HCT116 (cell line): ENCODE measurements around the gene TLCD5. TPM values are rescaled to one million over a fixed set of nuclear protein-coding genes. Genes with fewer than 3 reads are reported as not detected.
A peak's percentile ranks its signal among the peaks of the same experiment; 100 is the strongest.

Source experiments
- ATAC-seq: fragments of 200-7000 bp; cut with Tn5 transposase; 2 replicates; pipeline ENCODE4 v1.9.1; 2020; ENCODE audit warnings: mild to moderate bottlenecking, moderate library complexity
- BruUV-seq: library from RNA; stranded (reverse); fragments of 400-500 nt; replicated peaks from 2 replicates; lab custom pipeline; 2021; lab: Mats Ljungman, UMichigan
- CTCF ChIA-PET: fragments of 300-600 bp; sonication (Branson Sonifier 250); formaldehyde crosslinking; loops from one replicate; lab custom pipeline; 2021; ENCODE audit warnings: antibody characterized with exemption; lab: Charles Lee
- POLR2A ChIA-PET: fragments of 300-600, 350-600 bp; sonication (Branson Sonifier 250); formaldehyde crosslinking; loops from one replicate; lab custom pipeline; 2021; ENCODE audit warnings: antibody characterized with exemption; lab: Charles Lee
- RAD21 ChIA-PET, 2 experiments: fragments of 300-600 bp; sonication (Branson Sonifier 250); formaldehyde crosslinking; loops; one replicate each; lab custom pipeline; 2023; ENCODE audit warnings: low total read pairs in 2 of 2; ENCODE audit not compliant: uncharacterized antibody in 2 of 2, unreplicated experiment in 2 of 2, low non-redundant PET in 1 of 2; lab: Charles Lee
- DNase-seq: peaks from one replicate; pipeline ENCODE4 v3.0.0-alpha.2; 2010; ENCODE audit warnings: low read depth, low spot score
- H2AFZ ChIP-seq: fragments of 200-600 bp; shearing (Covaris generic), sonication (generic); 2 replicates; pipeline ENCODE4 v1.6.1; 2017; ENCODE audit warnings: low read depth, mixed run types, mixed read lengths, antibody characterized with exemption, low read length; ENCODE audit not compliant: poor library complexity, severe bottlenecking
- H3K27ac ChIP-seq: 2 replicates; pipeline ENCODE4 v1.5.1; 2012; ENCODE audit warnings: low read depth, low read length
- H3K27me3 ChIP-seq: fragments of 200-600 bp; sonication (generic); 2 replicates; pipeline ENCODE4 v1.6.1; 2016; ENCODE audit warnings: mixed run types, low read length, mixed read lengths; ENCODE audit not compliant: insufficient read depth
- H3K36me3 ChIP-seq, 2 experiments: fragments of 200-500 bp in 1 of 2; fragments of 200-600 bp in 1 of 2; sonication (Bioruptor generic) in 1 of 2; sonication (generic) in 1 of 2; 2 replicates each; pipeline versions ENCODE4 v1.5.1 to v1.6.1; 2014 to 2016; ENCODE audit warnings: low read length in 2 of 2, inconsistent platforms in 1 of 2, mixed read lengths in 1 of 2, mixed run types in 1 of 2; ENCODE audit not compliant: insufficient read depth in 2 of 2, control insufficient read depth in 1 of 2
- H3K4me1 ChIP-seq, 2 experiments: fragments of 200-600 bp in 1 of 2; sonication (generic) in 1 of 2; 2 replicates each; pipeline versions ENCODE4 v1.5.1 to v1.6.1; 2012 to 2017; ENCODE audit warnings: low read length in 2 of 2, inconsistent platforms in 1 of 2, mild to moderate bottlenecking in 1 of 2, mixed read lengths in 1 of 2, mixed run types in 1 of 2, moderate library complexity in 1 of 2; ENCODE audit not compliant: insufficient read depth in 2 of 2, control insufficient read depth in 1 of 2
- H3K4me2 ChIP-seq: fragments of 200-600 bp; sonication (generic); 2 replicates; pipeline ENCODE4 v1.6.1; 2017; ENCODE audit warnings: mixed run types, low read length, mixed read lengths
- H3K4me3 ChIP-seq, 2 experiments: fragments of 200-600 bp in 1 of 2; sonication (generic) in 1 of 2; replicated peaks in 1 of 2; 2 replicates each; pipeline ENCODE4 v1.5.1; 2011 to 2016; ENCODE audit warnings: low read length in 2 of 2, control low read depth in 1 of 2, low read depth in 1 of 2, mild to moderate bottlenecking in 1 of 2, mixed read lengths in 1 of 2, mixed run types in 1 of 2
- H3K79me2 ChIP-seq: fragments of 200-600 bp; sonication (generic); 2 replicates; pipeline ENCODE4 v1.6.1; 2017; ENCODE audit warnings: mild to moderate bottlenecking, mixed run types, low read length, moderate library complexity, mixed read lengths; ENCODE audit not compliant: insufficient read depth
- H3K9ac ChIP-seq: fragments of 200-600 bp; sonication (generic); 2 replicates; pipeline ENCODE4 v1.6.1; 2016; ENCODE audit warnings: low read length, mixed read lengths
- H3K9me2 ChIP-seq: fragments of 200-600 bp; sonication (generic), shearing (Covaris generic); 2 replicates; pipeline ENCODE4 v1.6.1; 2017; ENCODE audit warnings: mixed run types, mild to moderate bottlenecking, moderate library complexity; ENCODE audit not compliant: insufficient read depth
- H3K9me3 ChIP-seq, 2 experiments: fragments of 200-500 bp in 1 of 2; fragments of 200-600 bp in 1 of 2; sonication (Bioruptor generic) in 1 of 2; sonication (generic) in 1 of 2; 2 replicates each; pipeline ENCODE4 v1.6.1; 2014 to 2017; ENCODE audit warnings: low read length in 2 of 2, mixed read lengths in 2 of 2, inconsistent platforms in 1 of 2, low read depth in 1 of 2, mild to moderate bottlenecking in 1 of 2, mixed run types in 1 of 2, moderate library complexity in 1 of 2; ENCODE audit not compliant: control insufficient read depth in 1 of 2, insufficient read depth in 1 of 2
- H4K20me1 ChIP-seq: fragments of 200-600 bp; sonication (generic), shearing (Covaris generic); 2 replicates; pipeline ENCODE4 v1.6.1; 2017; ENCODE audit warnings: mixed run types, mild to moderate bottlenecking, moderate library complexity; ENCODE audit not compliant: insufficient read depth
- CBX3 ChIP-seq: IDR thresholded peaks from 2 replicates; pipeline ENCODE4 v1.6.1; 2012; ENCODE audit warnings: low read depth
- CEBPB ChIP-seq: IDR thresholded peaks from 2 replicates; pipeline ENCODE4 v1.6.1; 2012; ENCODE audit warnings: low read depth
- EGR1 ChIP-seq: IDR thresholded peaks from 2 replicates; pipeline ENCODE4 v1.6.1; 2012; ENCODE audit warnings: low read depth
- ELF1 ChIP-seq: IDR thresholded peaks from 2 replicates; pipeline ENCODE4 v1.6.1; 2012; ENCODE audit warnings: low read depth, borderline replicate concordance
- EZH2phosphoT487 ChIP-seq: fragments of 200-600 bp; IDR thresholded peaks from 2 replicates; pipeline ENCODE4 v1.6.1; 2018; ENCODE audit warnings: antibody characterized with exemption, borderline replicate concordance
- FOSL1 ChIP-seq: IDR thresholded peaks from 2 replicates; pipeline ENCODE4 v1.6.1; 2012; ENCODE audit warnings: low read depth
- JUND ChIP-seq: IDR thresholded peaks from 2 replicates; pipeline ENCODE4 v1.6.1; 2012
- POLR2A ChIP-seq: IDR thresholded peaks from 2 replicates; pipeline ENCODE4 v1.7.0; 2011; ENCODE audit warnings: borderline replicate concordance; ENCODE audit not compliant: insufficient read depth, insufficient read length; ENCODE audit errors: extremely low read depth
- REST ChIP-seq: IDR thresholded peaks from 2 replicates; pipeline ENCODE4 v1.6.1; 2012; ENCODE audit warnings: low read depth
- SIN3A ChIP-seq: IDR thresholded peaks from 2 replicates; pipeline ENCODE4 v1.6.1; 2012; ENCODE audit warnings: low read depth
- SRF ChIP-seq: IDR thresholded peaks from 2 replicates; pipeline ENCODE4 v1.6.1; 2012; ENCODE audit warnings: low read depth
- YY1 ChIP-seq: IDR thresholded peaks from 2 replicates; pipeline ENCODE4 v1.6.1; 2011; ENCODE audit warnings: low read length, low read depth, moderate library complexity, mild to moderate bottlenecking; ENCODE audit not compliant: insufficient replicate concordance; ENCODE audit errors: extremely low read depth
- ZNF274 ChIP-seq: fragments of 200-500 bp; sonication (Bioruptor generic); IDR thresholded peaks from 2 replicates; pipeline ENCODE4 v1.6.1; 2014; ENCODE audit warnings: mild to moderate bottlenecking, low read depth, low read length, inconsistent platforms
- intact Hi-C: fragments of 100-400 bp; cut with micrococcal nuclease; formaldehyde crosslinking; loops from 2 replicates; pipeline ENCODE4 v1.10.0; 2022
- total RNA-seq: library from RNA; stranded (reverse); gene quantifications from one replicate; pipeline ENCODE4 v1.2.1, GENCODE V29; 2021; ENCODE audit not compliant: unreplicated experiment

Gene TLCD5
- total RNA-seq, 1 experiment from 2014 or later, result 9.1 TPM

- TF ChIP-seq YY1, result no peak
- no peak for TF ChIP-seq ELF1
- peak; percentile 72 for TF ChIP-seq CBX3
- TF ChIP-seq POLR2A, result no peak
Observed at GRCh38 chr11:120331301-120331996, 6.3 kb downstream of the TLCD5 start (continued).

- Histone ChIP-seq H3K79me2 (peaks cover 15% of the 10 kb centered on the region), H3K4me3 (no peak overlapping the region), H3K27ac (peak overlapping the region; percentile 5; the same call in 1 of the 2 replicates), H2AFZ (no peak overlapping the region), H3K4me1 (peaks cover 34 to 55% of the 10 kb centered on the region in 2 experiments), H3K27me3 (no peaks in the 10 kb centered on the region), H3K9me3 (no peaks in the 10 kb centered on the region), H3K9me2 (no peaks in the 10 kb centered on the region), H3K4me2 (peak overlapping the region; percentile 23; the same call in 1 of the 2 replicates), H3K9ac (no peak overlapping the region), H4K20me1 (peaks cover 6% of the 10 kb centered on the region; the same call in 1 of the 2 replicates), H3K36me3 (no peaks in the 10 kb centered on the region)
- intact Hi-C loops, result loop anchor here (10.0 kb wide), 1 partner anchor 352 kb away; no protein-coding TSS in a partner anchor
- no TSS peak for BruUV-seq
- POLR2A ChIA-PET, result no interaction called here
- RAD21 ChIA-PET, result no interaction called here
- DNase-seq (no peak), ATAC-seq (no peak)
- TF ChIP-seq FOSL1 (no peak), EZH2phosphoT487 (no peak), ZNF274 (no peak), JUND (no peak), SIN3A (no peak), POLR2A (no peak), REST (no peak), EGR1 (no peak), SRF (no peak), CEBPB (no peak), CBX3 (no peak)
- CTCF ChIA-PET, result interaction anchor here (1.1 kb wide), 1 partner anchor 31 kb away, joined by 3 read pairs; no protein-coding TSS in a partner anchor
Observed at GRCh38 chr11:120332822-120333716, 8.0 kb downstream of the TLCD5 start.
